Activated CD4-positive, alpha-beta T cell treated with anti-CD3 and anti-CD28 coated beads for 4 hours (primary cell): Measurements from ENCODE around the gene STMN1.
"Not testable (repeated sequence)": the region's sequence is repeated elsewhere in the genome, so short reads cannot be mapped to it uniquely, and the experiment has no call there.

Source experiments
- DNase-seq, 2 donors: peaks; one replicate each; pipeline ENCODE4 v3.0.0-alpha.2; 2020

STMN1 gene

DNA sequence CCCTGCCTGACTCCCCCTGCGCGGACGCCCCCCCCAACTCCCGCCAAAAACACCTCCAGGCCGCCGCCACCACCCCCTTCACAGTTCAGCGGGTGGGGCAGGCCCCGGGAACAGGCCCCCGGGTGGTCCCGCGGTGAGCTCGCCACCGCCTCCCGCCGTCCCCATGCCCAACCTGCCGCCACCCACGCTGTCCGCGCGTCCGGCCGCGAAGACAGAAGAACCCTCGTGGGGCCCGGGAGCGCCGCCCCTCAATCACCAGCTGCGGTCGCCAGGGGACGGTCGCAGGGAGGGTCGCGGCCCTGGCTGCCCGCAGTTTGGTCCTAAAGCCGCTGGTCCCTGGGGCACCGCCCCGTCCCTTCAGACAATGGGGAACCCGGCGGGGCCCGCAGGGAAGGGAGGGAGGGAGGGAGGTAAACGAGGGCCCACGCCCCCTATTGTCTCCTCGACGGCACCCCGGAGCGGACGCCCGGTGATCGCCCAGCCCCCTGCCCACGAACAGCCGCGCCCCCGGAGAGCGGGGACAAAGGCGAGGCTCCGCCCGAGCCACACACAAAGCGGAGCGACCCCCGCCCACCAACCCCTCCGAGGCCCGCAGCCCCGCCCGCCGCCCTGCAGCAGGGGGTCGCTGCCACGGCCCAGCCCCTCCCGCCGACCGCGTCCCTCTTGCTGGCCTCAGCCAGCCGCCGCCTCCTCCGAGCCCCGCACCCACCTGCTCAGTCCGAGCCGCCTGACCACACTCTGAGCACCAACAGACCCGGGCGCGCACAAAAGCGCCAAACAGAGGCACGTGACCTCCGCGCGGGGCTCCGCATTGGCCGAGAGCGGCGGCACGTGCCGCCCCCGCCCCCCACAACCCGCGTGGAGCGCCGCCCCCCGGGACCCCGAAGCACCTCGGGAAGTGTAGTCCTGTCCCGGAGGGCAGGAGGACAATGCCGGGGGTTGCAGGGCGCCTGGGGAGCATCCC is at the start of gene STMN1:
TSS of gene STMN1 (minus strand) at position 740 of the 964 bp plus-strand sequence. CDS start 1,743 bp downstream, outside the sequence.
- DNase-seq = peak; percentile 86 to 87

DNA sequence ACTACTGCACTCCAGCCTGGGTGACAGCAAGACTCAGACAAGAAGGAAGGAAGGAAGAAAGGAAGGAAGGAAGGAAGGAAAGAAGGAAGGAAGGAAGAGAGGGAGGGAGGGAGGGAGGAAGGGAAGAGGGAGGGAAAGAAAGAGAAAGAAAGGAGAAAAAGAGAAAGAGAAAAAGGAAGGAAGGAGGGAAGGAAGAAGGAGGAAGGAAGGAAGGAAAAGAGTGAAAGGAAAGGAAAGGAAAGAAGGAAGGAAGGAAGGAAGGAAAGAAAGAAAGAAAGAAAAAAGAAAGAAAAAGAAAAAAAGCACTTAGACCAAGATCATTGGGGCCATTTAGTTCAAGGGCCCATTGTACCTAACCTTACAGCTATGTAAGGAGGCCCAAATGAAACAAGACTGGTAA is 49.3 kb upstream of the STMN1 start:
- no peak for DNase-seq

DNA sequence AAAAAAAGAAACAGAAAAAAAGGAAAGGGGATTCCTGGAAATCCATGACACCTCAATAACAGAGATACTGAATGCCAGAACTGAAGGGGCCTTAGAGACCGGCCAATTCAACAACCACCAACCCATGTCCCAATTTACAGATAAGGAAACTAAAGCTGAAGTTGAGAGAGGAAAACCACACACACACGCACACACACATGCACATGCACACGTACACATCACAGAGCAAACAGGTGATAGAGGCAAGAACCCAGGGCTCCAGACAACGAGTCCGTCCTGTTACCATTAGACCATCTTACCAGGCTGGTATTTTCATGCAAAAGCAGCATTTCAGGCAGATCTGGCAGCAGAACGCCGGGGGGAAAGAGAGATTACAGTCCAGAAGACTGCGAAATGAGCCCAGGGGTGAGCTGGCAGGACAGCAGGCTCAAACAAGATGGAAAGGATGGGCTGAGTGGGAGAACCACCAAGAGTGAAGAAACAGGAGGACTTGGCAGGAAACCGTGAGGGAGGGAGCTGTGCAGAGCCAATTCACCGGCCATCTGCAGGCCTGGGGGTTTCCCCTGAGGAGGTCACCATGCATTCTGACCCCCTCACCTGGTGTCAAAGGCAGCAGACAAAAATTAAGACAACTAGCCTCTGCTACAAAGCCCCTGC is 48.2 kb upstream of the STMN1 start:
- DNase-seq = no peak

DNA sequence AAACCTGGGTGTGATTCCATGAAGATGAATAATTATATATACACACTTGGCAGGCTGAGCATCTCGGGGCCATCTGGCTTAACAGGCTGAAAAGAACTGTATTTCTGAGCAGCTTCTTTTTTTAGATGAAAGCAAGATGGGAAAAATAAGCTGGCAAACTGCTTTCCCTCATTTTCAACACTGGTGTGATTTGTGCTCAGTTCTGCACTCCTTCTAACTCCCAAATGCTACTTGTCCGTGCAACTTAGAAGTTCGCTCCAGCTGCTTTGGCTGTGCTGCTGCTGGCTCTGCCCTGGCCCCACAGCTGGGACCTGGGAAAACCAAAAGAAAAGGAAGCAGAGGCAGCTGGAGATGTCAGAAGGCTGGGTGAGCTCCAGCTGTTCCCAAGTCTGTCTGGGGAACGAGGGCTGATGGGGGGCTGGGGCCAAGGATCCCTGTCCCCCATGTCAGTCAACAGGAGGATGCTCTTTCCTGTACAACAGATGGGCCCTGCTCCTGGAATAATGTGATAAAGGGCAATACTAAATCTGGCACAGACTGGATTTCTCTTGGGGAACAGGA is 46.7 kb upstream of the STMN1 start:
- DNase-seq = no peak

DNA sequence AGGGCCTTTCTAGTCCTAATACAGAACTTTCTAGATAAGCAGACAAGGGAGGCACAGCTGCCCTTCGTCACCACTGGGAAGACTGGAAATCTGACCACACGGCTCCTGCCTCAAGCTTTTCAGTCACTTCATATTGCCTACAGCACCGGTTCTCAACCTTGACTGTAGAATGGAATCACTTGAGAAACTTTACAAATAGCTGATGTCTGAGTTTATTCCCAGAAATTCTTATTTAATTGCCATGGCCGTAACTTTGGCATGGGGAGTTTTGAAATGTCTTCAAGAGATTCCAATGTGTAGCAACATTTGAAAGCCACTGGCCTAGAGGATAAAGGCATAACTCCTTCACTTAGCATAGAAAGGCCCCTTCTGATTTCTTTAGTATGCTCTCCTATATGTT is 42.4 kb upstream of the STMN1 start:
- no peak for DNase-seq

DNA sequence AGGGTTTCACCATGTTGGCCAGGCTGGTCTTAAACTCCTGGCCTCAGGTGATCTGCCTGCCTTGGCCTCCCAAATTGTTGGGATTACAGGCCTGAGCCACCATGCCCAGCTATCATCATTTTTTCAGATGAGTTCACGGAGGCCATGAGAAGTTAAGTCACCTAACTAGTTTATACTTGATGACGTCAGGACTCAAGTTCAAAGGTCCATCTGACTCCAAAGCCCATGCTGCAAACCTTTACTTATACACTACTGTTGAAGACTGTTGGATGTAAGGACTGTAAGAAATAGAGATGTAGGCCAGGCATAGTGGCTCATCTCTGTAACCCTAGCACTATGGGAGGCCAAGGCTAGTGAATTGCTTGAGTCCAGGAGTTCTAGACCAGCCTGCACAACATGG is 40.8 kb upstream of the STMN1 start:
- no peak for DNase-seq

DNA sequence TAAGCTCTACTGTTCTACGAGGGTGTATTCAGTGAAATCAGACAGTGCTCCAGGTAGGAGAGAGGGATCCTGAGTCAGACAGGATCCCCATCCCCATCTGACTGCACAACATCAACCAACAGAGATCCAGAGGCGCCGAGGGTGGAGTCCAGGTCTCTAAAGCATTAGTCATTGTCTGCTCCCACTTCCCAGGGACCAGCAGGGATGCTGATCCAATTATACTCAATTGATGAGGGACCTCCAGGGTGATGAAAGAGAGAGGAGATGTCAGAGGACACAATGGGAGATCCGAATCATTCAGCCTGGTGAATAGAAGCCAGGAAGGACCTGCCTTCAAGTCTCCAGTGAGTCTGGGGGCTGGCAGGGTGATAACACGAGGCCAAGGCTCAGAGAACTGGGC is 39.5 kb upstream of the STMN1 start:
- DNase-seq = no peak

DNA sequence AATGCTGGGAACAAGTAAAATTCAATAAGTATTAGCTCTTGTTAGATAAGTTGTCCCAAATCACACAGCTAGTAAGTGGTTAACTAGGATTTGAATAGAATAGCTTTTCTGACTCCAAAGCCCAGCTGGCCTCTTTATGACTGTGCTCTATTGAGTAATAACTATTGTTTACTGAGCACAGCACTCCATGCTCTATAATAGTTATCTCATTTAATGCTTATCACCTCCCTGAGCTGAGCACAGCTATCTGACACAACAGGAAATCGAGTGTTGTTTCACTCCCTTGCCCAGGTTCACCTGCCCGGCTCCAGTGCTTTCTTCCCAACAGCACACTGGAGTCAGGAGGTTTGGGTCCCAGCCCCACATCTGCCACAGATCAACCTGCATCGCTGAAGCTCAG is 38.8 kb upstream of the STMN1 start:
- DNase-seq = no peak

DNA sequence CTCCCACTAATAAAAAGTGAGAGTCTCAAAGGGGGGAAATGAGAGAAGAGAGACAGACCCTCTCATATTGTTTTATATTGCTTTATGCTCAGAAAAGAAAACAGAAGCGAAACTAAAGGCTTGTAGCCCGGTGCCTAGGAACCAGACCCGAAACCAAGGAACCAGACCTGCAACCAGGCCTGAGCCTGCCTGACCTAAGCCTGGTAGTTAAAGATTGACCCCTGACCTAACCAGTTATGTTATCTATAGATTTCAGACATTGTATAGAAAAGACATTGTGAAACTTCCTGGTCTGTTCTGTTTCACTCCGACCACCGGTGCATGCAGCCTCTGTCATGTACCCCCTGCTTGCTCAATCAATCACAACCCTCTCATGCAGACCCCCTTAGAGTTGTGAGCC is 37.3 kb upstream of the STMN1 start:
- not testable (repeated sequence) for DNase-seq

DNA sequence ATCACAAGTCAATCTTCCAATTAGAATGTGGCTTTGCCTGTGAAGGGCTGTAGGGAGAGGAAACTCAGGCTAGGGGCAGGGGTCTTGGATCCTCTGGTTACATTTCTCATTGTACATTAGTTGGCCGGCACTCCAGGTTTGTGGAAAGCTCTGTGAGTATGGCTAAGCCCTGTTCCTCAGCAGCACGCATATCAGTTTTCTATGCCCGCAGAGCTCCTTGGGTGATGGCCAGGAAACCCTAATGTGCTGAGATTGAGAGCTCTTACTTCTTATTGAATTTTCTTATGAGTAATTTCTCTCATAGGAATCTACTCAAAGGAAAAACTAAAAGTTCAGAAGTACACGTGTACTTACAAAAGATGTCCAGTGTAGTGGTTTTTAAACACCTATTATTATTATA is 30.7 kb upstream of the STMN1 start:
- no peak for DNase-seq

DNA sequence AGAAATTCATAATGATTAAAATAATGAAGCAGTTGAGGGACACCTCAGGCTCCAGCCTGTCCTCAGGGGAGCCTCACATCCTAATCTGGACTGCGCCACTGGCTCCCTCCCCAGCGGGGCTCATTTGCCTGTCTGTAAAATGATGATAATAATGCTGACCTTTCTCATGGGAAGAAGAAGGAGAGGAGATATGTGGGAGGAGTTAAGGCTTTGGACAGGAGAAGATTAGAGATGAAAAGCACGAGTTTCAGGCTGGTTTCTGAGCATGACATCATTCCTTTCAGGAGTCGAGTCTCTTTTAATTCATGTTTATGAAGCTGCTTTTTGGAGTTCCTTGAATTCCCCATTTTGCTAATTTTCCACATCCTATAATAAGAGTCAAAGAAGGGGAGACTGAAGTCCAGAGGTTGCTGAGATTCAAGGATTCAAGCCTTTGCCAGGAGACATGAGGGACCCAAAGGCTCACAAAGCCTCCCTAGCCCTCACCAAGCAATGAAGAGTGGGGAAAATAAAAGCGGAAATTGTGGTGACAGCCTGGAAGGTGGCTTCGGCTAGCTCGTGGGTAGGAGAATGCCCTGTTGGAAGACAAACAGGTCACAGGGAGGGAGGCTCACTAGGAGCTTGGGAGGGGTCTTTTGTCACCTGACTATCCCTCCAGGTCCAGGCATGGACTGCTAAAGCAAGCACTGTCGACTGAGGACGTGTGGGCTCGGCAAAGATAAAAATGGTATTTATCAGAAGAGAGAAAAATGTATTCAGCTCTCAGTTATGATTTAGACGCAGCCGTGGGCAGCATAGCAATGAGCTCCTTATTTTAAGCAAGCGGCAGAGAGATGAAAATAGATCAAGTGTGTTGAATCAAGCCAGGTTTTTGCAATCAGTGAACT is 27.5 kb upstream of the STMN1 start:
- DNase-seq = no peak

DNA sequence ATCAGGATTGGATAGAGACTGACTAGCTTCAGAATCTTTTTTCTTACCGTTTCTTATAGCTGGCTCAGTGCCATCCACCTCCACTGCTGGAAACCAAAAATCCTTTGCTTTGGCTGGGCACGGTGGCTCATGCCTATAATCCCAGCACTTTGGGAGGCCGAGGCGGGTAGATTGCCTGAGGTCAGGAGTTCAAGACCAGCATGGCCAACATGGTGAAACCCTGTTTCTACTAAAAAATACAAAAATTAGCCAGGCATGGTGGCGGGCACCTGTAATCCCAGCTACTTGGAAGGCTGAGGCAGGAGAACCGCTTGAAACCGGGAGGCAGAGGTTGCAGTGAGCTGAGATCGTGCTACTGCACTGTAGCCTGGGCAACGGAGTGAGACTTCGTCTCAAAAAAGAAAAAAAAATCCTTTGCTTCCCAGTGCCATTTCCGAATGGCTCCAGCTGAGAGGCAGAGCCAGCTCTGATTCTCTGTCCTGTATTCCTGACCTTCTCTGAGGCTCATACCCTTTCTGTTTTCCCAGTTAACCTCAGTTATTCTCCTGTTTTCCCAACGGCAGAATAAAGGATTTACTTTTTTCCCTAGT is 26.7 kb upstream of the STMN1 start:
- not testable (repeated sequence) for DNase-seq

DNA sequence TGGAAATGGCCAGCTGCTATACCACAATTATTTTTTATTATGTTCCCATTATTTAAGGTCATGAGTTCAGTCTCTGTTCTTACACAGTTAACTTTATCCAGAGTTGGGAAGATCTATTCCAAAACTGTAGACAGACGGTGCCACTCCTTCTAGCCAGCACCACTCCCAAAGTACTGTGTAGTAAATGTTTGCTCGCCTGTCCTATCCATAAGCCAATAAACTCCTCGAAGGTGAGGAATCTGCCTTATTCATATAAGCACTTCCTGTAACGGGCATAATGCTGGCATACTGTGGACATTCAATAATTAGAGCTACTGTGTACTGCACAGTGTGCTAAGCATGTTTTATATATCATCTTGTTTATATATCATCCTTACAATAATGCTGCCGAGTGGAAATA is 26.1 kb upstream of the STMN1 start:
- no peak for DNase-seq

DNA sequence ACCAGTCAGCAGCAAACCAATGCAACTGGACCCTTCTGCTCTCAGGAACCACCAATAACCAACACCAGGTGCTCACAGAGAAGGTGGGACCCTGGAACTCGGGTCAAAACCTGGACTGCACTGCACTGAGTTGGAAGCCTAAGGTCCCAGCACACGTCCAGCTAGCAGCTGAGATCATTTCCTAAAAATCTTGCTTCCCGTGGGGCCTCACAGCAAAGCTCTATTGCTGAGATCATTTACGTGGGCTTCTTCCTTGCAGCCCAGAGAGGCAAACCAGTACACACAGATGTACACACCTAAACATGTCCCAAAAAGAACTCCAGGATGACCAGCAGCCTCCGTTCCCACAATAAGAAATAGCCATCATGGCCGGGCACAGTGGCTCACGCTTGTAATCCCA is 22.8 kb upstream of the STMN1 start:
- no peak for DNase-seq

DNA sequence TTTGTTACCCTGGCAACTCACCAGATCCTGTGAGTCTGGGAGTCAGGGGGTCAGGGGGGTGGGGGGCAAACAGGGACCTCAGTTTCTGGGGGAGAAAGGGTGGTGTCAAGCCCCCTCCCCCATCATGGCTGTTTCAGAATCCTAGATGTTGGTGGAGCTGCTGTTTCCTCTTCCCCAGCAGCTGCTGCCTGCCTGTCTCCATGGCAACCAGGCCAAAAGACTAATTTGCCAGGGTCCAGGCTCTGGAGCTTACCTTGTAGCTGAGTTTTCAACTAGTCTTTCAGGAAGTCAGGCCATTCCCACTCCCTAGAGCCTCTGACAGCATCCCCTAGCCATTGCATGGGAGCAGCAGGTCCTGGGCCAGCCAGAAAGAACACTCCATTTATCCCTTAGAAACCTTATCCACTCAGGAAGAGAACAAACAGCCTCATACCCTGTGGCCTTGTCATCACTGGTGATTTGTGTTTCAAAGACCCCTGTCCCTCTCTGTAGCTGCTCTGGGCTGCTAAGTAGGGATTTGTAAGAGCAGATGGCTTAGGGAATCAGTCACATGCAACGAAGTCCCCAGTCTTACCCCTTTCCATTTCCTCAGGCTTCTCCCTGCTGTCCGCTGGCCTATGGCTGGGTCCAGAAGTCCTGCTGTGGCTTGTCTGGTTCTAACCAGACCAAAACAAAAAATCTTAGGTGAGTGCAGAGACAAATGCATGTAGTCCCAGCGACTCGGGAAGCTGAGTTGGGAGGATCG is 21.5 kb upstream of the STMN1 start:
- no peak for DNase-seq

DNA sequence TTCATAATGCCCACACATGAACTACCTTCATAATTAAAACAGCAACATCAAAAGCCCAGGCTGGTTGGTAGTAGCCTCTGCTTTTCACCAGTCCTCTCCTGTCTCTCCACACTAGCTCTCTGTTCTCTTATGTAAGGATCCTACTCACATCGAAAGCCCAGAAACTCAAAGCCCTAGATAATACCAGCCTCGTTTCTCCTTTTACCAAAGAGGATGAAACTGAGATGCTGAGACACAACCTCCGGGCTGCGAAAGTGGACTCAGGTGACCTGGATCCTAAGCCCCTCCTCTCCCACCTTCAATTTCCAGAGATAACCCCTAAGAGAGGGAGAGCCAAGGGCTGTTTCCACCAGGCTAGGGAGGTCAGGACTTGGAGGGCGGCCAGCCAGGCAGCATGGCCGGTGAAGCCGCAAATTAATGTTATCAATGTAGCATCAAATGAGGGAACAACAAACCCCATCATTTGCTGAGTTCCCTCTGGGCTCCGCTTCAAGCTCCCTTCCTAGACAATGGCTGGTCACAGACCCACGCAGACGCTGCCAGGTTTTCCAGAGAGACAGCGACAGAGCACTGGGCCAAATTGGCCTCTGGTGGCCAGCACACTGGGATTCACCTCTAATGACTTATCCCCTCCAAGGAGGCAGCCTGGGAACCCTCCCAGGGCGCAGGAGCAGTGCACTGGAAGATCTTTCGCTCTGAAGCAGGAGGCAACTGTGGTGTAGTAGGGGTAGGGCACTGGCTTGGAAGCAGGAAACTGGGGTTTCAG is 20.7 kb upstream of the STMN1 start:
- DNase-seq = no peak

DNA sequence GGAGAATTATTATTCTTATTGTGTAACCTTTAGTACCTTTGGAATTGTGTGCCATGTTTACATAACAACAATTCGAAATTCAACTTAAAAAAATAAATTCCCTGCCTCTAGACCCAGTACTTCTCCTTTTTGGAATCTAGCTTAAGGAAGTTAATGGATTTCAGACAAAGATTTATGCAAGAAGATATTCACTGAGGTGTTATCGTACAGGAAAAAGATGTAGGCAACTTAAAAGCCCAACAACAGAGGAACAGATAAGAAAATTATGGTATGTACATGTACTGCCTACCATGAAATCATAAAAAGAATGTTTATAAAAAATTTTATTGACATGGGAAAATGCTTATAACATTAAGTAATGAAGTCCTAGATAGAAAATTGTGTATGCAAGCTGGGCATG is 18.2 kb upstream of the STMN1 start:
- no peak for DNase-seq

DNA sequence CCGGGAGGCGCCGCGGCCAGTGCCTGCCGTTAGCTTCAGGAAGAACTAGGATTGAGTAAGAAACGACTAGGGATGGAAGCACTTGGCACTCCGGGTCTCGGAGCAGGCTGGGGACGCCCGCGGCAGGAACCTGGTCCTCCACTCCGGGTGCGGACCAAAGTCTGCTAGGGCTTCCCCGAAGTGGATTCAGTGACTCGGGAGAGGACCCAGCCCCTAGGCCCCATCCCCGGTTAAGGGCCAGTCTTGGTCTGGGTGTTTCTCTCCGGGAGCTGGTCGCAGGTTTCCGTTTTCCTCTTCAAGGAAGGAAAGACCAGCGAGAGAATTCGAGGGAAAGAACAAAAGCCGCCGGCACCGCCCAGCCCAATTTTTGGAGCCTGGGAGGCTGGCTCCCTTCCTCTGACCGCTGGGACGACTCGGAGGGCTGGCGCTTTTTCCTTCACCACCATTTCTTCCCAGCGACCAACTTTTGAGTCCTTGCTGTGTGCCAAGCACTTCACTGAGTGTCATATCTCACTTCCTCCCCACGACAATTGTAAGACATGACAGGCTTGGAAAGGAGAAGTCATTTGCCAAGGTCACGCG is 16.8 kb upstream of the STMN1 start:
- DNase-seq = peak; percentile 3 to 12

DNA sequence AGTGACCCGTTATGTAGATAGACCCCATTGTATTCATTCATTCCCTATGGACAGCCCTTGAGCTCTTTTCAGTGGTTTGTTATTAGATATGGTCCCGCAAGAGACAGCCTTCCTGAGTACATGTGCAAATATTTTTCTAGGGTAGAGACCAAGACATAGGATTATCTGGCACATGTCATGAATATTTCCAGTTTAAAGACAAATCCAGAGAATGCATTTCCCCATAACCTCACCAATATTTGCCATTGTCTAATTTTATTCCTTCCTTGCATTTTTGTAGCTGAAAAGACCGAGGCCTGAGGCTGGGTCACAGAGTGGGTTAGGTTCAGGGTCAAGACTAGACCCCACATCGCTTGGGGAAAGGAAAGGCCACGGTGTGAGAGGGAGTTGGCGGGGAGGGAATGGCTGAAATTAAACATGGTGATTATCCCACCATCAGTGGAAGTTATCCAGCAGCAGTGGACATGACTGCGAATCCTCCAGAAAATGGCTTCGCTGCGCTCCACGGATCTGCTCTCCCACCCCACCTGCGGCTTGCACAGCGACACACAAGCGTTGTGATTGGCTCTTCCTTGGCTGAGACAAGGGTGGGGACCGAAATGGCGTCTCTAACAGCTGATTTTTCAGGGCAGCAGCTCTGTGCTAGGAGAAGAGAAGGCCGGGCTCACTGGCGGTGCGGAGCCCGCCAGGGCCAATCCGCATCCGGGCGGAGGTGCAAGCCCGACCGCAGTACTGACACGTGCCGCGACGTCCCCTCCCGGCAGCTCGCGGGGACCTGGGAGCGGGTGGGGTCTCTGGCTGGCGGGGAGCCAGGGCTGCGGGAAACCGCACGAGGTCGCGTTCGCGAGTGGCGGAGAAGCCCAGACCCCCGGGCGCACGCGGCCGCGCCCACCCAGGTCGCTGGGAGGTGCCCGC is 16.1 kb upstream of the STMN1 start:
- peak; percentile 16 to 29 for DNase-seq
